Measurements from ENCODE around the gene TENM4.

The TENM4 gene

DNA sequence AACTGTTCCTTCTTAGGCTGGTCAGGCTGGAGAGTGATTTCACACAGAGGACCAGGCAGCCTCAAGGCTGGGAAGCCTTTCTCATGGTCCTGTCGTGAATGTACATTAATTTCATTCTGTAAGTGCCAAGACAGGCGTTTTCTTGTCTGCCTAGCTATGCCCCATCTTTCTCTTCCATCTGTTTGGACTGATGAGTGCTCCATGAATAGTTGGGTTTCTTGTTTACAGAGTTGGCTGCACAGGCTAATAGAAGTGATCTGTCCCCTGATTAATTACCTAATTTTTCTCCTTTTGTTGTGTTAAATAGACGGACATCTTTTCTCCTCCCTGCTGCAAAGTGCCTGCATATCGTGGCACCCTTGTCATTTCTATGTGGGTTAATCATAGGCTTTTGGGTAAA is 730.4 kb downstream of the TENM4 start:
- no peak for TF ChIP-seq CTCF (conservative IDR thresholded peaks at IDR 0.05; ENCODE audit: low read depth, low read length)
- H3K4me3 ChIP-seq (ENCODE audit: low read depth, low read length): no peak overlapping the region
- no peak for DNase-seq (ENCODE audit: low read depth)

GRCh38 chr11:78708388-78708787 is 732.4 kb downstream of the TENM4 start:
- no peak overlapping the region for H3K4me3 ChIP-seq (ENCODE audit: low read depth, low read length)
- no peak for DNase-seq (ENCODE audit: low read depth)
- no peak for TF ChIP-seq CTCF (conservative IDR thresholded peaks at IDR 0.05; ENCODE audit: low read depth, low read length)

- DNase-seq (ENCODE audit: low read depth): no peak
- no peak overlapping the region for H3K4me3 ChIP-seq (ENCODE audit: low read depth, low read length)
- no peak for TF ChIP-seq CTCF (conservative IDR thresholded peaks at IDR 0.05; ENCODE audit: low read depth, low read length)
These were observed 734.3 kb downstream of the TENM4 start for GRCh38 chr11:78706551-78706950.

DNA sequence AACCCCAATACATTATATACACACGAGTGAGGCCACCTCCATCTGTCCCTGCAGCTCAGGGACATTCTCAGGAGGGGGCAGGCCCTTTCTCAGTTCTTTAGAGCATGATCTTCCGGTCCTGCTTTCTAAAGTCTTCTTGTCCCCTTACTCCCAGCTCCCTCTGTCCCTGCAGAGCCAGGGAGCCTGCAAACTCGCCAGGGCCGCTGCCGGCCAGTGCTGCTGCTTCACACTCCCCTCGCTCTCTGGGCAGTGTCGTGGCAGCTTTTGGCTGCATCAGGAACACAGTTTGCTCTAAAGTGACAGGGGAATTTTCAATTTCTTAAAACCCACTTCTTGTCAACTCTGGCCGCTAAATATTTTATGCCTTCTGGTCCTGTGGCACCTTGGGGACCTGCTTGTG is 736.0 kb downstream of the TENM4 start:
- H3K4me3 ChIP-seq (ENCODE audit: low read depth, low read length): no peak overlapping the region
- no peak for DNase-seq (ENCODE audit: low read depth)
- TF ChIP-seq CTCF (conservative IDR thresholded peaks at IDR 0.05; ENCODE audit: low read depth, low read length): no peak

GRCh38 chr11:78699609-78700135 is 741.2 kb downstream of the TENM4 start:
- no peak overlapping the region for H3K4me3 ChIP-seq (ENCODE audit: low read depth, low read length)
- DNase-seq (ENCODE audit: low read depth): no peak
- TF ChIP-seq CTCF (conservative IDR thresholded peaks at IDR 0.05; ENCODE audit: low read depth, low read length): no peak

DNA sequence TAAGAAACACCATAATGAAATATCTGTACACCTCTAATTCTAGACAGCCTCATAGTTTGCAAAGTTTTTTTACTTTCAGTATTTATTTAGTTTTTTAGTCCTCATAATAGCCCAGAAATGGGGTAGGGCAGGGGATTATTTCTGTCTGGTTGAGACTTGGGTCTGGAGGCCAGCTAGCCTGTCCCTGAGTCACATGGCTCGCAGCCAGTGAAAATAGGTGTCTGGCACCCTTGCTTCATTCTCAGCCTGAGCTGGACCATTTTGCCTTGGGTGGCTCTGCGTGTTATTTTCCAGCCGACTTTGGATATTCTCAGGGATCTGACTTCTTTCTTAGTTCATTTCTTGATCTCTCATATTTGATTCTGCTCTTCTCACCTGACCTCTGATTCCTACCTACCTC is 742.2 kb downstream of the TENM4 start:
- no peak overlapping the region for H3K4me3 ChIP-seq (ENCODE audit: low read depth, low read length)
- peak; percentile 15 for DNase-seq (ENCODE audit: low read depth)
- no peak for TF ChIP-seq CTCF (conservative IDR thresholded peaks at IDR 0.05; ENCODE audit: low read depth, low read length)

DNA sequence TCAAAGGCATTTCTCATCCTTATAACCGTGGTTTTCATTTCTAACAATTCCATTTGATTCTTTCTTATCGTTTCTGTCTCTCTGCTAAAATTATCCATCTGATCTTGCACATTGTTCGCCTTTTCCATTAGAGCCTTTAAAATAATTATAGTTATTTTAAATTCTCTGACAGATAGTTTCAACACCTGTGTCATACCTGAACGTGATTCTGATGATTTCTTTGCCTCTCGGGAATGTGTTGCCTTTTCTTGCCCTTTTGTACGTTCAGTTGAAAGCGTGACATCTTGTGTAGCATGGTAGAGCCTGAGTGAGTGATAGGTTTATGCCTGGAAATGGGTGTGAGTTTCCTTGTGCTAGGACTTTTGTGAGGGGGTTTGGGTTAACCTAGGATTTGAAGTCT is 744.7 kb downstream of the TENM4 start:
- DNase-seq (ENCODE audit: low read depth): no peak
- H3K4me3 ChIP-seq (ENCODE audit: low read depth, low read length): no peak overlapping the region
- TF ChIP-seq CTCF (conservative IDR thresholded peaks at IDR 0.05; ENCODE audit: low read depth, low read length): no peak

Measured in choroid plexus epithelial cell (primary cell).